Tibial nerve (tissue), 3 donors: ENCODE results near the gene UBE2E2.

Experiments used
- CTCF ChIP-seq, 5 experiments: fragments of 200-600 bp in 3 of 5; fragments of 450-650 bp in 2 of 5; sonication (generic) in 3 of 5; IDR thresholded peaks; one replicate each; pipeline ENCODE4 v1.5.1; 2016 to 2019; ENCODE audit warnings: antibody characterized with exemption in 5 of 5, mild to moderate bottlenecking in 3 of 5, moderate library complexity in 2 of 5
- POLR2A ChIP-seq, 2 donors: fragments of 450-650 bp; IDR thresholded peaks; one replicate each; pipeline ENCODE4 v1.6.1; 2017; ENCODE audit warnings: antibody characterized with exemption in 2 of 2, mild to moderate bottlenecking in 2 of 2, moderate library complexity in 2 of 2

- no peak for TF ChIP-seq CTCF (IDR thresholded peaks at IDR 0.05)
- TF ChIP-seq POLR2A (IDR thresholded peaks at IDR 0.05), result no peak
Measured at GRCh38 chr3:23620638-23621015, 417.5 kb downstream of the UBE2E2 start.
